HG03103 (cell line): ENCODE measurements around the gene CCT2.
A peak's percentile ranks its signal among the peaks of the same experiment; 100 is the strongest.

Experiments used
- ATAC-seq: cut with Tn5 transposase; IDR thresholded peaks from one replicate; pipeline ENCODE4 v1.9.1; 2021; ENCODE audit warnings: low read depth; ENCODE audit not compliant: unreplicated experiment

The CCT2 gene

GRCh38 chr12:69639400-69640016 is 54.2 kb downstream of the CCT2 start:
- ATAC-seq: peak; percentile 81

- no peak for ATAC-seq
Observed at GRCh38 chr12:69641546-69641945, 56.3 kb downstream of the CCT2 start.

- no peak for ATAC-seq
Observed at GRCh38 chr12:69642531-69642930, 57.3 kb downstream of the CCT2 start.

- no peak for ATAC-seq
Observed at GRCh38 chr12:69644511-69644910, 59.3 kb downstream of the CCT2 start.

GRCh38 chr12:69645031-69645430 is 59.8 kb downstream of the CCT2 start:
- ATAC-seq: no peak

GRCh38 chr12:69647178-69647577 is 61.9 kb downstream of the CCT2 start:
- no peak for ATAC-seq

GRCh38 chr12:69648476-69648875 is 63.2 kb downstream of the CCT2 start:
- no peak for ATAC-seq

- ATAC-seq: no peak
Observed at GRCh38 chr12:69649529-69649928, 64.3 kb downstream of the CCT2 start.
